ENCODE data around the gene CNPPD1.
A peak's percentile ranks its signal among the peaks of the same experiment; 100 is the strongest.
"Not testable (repeated sequence)": the region's sequence is repeated elsewhere in the genome, so short reads cannot be mapped to it uniquely, and the experiment has no call there.

The CNPPD1 gene

DNA sequence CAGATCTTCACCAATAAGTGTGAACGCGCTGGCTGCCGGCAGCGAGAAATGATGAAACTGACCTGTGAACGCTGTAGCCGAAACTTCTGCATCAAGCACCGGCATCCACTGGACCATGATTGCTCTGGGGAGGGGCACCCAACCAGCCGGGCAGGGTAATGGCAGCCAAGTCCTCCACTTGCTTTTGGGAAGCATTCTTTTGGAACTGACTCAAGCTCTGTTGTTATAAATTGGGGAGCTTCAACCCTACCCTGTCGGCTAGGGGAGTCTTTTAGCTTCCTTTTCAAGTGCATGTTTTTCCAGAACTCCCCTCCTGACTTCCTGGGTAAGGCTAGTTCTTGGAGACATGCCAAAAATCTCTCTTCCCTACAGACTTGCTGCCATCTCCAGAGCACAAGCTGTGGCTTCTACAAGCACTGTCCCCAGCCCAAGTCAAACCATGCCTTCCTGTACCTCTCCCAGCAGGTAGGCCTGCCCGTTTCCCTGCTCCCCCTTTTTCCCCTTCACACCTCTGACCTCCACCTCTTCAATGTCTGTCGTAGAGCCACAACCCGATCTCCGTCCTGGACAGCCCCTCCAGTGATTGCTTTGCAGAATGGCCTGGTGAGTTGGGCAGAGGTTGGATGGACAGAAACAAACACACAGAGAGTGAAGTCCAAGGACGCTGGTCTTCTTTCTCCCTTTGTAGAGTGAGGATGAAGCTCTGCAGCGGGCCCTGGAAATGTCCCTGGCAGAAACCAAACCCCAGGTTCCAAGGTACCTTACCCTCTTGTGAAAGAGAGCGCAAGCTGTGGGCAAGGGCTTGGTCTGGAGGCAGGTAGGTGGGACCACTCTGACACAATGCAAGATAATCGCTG lies 31.4 kb upstream of the CNPPD1 start:
- DNase-seq = peak; percentile 4

DNA sequence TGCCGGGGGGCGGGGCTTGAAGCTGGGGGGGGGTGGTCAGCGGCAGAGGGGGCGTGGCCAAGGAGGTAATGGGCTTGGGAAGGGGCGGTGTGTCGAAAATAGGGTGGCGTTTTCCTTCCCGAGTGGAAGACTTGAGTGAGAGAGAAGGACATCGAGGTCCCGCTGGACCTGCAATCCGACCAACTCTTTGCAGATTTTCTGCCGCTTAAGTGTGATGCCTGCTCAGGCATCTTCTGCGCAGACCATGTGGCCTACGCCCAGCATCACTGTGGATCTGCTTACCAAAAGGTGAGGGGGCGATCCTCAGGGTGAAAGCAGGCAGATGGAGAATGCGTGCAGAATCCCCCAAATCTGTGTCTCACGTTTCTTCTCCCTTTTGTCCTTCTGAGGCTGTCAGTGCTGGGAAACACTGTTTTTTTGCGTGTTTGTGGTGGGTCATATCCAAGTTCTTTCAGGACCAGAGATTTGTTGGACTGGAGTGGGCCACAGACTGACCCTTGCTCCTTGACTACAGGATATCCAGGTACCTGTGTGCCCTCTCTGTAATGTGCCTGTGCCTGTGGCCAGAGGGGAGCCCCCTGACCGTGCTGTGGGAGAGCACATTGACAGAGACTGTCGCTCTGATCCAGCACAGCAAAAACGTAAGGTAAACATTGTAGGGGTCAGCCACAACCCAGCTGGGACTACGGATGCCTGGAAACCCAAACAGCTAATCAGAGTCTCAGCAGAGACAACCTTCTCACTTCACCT lies 30.6 kb upstream of the CNPPD1 start:
- no peak for DNase-seq

DNA sequence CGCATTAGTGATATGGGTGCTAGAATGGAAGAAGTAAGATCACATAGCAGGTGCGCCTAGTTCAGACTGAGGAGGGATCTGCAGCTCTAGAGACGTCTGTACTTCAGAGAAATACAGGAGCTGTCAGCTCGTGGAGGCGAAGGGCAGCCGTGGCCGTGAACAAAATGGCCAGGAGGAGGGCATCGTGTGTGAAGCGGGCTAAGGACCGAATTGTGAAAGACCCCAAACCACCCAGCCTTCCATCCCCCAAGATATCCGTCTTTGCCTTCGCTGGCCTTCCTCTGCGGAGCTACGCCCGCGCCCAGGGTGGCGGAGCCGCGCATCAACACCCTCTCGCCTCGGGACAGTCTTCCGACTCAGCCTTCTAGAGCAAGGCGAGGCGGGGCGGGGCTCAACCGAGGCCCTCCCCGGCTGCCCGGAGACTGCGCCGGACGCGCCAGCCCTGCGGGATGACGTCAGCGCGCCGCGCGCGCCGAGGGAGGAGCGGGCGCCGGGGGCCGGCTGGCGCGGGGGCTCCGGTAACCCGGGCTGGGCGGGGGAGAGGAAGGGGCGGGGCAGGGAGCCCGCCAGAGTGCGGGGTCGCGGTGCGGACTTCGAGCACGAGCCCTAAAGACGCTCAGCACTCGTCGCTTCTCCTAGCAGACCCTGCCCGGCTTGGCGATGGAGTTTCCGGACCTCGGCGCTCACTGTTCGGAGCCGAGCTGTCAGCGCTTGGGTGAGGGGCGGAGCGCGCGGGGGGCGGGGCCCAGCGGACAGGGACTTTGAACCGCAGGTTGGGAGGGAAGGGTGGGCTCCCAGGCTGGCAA lies 29.8 kb upstream of the CNPPD1 start, which contains the start of gene ZFAND2B:
Gene ZFAND2B, plus strand, starts transcription at position 455 of the 806 bp plus-strand sequence. Its CDS starts 206 bp downstream, at position 661.
- DNase-seq = peak; percentile 92

DNA sequence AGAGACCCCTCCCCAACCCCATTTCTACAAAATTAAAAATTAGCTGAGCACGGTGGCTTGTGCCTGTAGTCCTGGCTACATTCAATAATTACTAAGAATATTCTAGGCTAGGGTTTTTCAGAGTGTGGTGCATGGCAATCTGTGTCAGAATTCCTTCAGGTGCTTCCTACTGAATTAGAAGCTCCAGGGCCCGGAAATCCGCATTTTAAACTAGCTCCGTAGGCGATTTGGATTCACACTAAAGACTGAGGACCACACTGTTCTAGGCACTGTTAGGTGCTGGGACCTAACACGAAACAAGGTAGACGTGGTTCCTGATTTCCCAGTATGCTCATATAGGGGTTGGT lies 29.2 kb upstream of the CNPPD1 start:
- DNase-seq = no peak

DNA sequence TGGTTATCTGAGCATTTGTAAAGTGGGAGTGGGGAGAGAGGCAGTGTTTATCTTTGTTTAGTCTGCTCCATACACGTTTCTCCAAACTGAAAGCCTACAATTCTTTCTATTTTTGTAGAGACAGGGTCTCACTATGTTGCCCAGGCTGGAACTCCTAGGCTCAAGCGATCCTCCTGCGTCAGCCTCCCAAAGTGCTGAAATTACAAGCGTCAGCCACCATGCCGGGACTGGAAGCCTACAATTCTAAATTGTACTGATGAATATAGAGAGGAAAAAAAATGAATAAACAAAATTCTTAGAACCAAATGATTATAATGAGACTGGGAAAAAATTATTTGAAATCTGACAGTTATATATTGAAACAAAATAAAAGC lies 28.4 kb upstream of the CNPPD1 start:
- DNase-seq = no peak

DNA sequence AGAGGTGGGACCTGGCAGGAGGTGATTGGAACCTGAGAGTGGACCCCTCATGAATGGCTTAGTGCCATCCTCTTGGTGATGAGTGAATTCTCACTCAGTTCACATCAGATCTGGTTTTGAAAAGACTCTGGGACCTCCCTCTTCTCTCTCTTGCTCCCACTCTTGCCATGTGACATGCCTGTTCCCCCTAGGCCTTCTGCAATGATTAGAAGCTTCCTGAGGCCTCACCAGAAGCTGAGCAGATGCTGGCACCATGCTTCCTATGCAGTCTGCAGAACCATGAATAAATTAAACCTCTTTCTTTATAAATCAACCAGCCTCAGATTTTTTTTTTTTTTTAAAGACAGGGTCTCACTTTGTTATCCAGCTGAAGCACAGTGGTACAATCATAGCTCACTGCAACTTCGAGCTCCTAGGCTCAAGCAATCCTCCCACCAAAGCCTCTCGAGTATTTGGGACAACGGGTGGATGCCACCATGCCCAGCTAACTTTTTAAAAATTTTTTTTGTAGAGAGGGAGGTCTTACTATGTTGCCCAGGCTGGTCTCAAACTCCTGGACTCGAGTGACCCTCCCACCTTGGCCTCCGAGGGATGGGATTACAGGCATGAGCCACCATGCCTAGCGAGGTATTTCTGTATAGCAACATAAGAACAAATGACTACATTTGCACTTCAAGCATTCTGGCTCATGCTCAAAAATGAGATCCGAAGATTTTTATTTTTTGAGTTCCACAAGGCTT lies 27.9 kb upstream of the CNPPD1 start:
- no peak for DNase-seq

DNA sequence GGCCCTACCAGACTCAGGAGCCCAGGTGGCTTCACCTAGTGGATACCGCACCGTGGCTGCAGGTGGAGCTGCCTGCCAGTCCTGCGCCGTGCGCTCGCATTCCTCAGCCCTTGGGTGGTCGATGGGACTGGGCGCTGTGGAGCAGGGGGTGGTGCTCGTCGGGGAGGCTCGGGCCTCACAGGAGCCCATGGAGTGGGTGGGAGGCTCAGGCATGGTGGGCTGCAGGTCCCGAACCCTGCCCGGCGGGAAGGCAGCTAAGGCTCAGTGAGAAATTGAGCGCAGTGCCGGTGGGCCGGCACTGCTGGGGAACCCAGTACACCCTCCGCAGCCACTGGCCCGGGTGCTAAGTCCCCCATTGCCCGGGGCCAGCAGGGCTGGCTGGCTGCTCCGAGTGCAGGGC lies 24.6 kb upstream of the CNPPD1 start:
- DNase-seq = not testable (repeated sequence)

DNA sequence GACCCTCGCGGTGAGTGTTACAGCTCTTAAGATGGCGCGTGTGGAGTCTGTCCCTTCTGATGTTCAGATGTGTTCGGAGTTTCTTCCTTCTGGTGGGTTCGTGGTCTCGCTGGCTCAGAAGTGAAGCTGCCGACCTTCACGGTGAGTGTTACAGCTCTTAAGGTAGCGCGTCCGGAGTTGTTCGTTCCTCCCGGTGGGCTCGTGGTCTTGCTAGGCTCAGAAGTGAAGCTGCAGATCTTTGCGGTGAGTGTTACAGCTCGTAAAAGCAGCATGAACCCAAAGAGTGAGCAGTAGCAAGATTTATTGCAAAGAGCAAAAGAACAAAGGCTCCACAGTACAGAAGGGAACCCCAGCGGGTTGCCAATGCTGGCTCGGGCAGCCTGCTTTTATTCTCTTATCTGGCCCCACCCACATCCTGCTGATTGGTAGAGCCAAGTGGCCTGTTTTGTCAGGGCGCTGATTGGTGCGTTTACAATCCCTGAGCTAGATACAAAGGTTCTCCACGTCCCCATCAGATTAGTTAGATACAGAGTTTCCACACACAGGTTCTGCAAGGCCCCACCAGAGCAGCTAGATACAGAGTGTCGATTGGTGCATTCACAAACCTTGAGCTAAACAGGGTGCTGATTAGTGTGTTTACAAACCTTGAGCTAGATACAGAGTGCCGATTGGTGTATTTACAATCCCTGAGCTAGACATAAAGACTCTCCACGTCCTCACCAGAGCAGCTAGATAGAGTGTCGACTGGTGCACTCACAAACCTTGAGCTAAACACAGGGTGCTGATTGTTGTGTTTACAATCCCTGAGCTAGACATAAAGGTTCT lies 24.0 kb upstream of the CNPPD1 start:
- DNase-seq = not testable (repeated sequence)

DNA sequence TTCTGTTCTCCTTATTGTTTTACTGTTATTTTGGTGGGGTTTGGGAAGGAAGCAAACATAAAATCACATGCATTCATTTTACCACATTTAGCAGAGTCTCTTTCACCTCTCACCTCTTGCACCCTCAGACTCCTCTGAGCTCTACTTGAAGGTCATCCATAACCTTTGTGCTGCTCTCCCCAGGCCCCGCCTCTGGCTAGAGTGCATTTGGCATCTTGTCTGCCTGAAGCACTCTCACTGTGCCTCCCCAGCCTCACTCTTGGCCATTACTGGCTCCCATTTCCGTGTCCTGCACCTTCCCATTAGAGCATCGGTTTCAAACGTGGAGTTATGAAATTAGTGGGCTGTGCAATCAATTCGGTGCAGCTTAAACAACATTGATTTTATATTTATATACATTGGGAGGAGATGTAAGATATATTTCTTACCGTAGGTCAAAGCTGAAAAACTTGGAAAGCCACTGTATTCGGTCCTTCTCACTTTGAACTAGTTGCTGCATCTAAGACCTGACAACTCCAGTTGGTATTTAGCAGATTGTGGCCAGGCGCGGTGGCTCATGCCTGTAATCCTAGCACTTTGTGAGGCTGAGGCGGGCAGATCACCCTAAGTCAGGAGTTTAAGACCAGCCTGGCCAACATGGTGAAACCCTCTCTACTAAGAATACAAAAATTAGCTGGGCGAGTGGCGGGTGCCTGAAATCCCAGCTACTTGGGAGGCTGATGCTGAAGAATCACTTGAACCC lies 22.9 kb upstream of the CNPPD1 start:
- DNase-seq = no peak

DNA sequence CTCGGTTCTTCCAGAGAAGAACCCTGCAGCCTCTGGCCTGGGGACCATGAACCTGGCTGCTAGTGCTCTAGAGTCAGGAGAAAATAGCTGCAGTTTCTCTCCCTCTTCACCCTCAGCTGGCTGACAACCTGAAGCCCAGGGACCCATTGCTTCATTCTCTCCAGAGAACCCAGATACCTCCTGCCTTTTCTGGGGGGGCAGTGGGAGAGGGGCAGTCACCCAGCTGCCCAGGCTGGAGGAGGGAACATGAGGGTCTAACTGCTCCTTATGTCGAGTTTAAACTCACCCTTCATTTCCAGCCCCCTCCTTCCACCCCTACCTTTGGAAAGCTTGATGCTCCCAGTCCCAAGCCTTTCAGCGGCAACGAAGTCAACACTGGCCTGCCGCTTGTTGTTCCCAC lies 22.2 kb upstream of the CNPPD1 start:
- DNase-seq = no peak

DNA sequence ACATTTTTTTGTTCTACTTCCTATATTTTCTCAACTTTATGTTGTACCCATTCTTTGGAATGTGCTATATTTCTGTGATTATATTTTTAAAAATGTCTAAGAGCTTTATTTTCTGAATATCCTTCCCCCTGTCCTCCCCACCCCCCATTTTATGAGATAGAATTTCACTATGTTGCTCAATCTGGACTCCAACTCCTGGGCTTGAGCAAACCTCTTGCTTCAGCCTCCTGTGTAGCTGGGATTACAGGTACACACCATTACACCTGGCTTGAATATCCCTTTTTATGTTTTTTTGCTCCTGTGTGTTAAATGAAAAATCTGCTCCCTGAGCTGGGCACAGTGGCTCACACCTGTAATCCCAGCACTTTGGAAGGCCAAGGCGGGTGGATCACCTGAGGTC lies 20.7 kb upstream of the CNPPD1 start:
- DNase-seq = no peak

DNA sequence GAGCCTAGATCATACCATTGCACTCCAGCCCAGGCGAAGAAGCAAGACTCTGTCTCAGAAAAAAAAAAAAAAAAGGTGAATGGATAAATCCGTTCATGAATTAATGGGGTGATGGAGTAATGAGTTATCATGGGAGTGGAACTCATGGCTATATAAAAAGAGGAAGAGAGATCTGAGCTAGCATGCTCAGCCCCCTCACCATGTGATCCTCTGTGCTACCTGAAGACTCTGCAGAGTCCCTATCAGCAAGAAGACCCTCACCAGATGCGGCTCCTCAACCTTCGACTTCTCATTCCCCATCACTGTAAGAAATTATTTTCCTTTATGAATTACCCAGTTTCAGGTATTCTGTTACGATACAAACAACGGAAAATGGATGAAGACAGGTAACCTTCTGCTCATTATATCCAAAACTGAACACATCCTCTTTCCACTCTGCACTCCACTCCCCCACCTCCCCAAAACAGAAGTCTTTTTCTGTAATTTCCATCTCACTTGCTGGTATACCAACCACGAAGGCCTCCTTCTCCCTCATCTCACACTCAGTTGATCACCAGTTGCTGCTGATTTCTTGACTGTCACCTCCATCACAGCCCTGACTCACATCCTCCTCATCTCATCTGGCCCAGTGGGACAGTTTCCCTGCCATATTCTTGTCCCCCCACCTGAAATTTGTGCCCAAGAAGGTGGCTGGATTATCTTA lies 10.2 kb upstream of the CNPPD1 start:
- DNase-seq = no peak

DNA sequence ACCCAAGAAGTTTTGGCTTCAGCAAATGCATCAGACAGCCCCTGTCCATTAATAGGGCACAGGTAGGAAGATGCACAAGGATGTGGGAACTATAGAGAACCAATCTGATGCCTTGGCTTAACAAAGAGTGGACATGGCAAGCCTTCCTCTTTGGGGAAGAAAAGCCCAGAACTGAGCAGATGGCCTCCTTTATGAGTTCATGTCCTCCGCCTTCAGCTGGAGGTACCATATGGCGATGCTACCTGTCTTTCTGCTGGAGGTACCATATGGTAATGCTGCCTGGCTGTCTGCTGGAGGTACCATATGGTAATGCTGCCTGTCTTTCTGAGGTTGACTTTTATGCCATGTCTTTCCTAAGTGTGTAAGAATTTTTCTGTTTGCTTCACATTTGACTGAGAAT lies 7.4 kb upstream of the CNPPD1 start:
- DNase-seq = no peak

DNA sequence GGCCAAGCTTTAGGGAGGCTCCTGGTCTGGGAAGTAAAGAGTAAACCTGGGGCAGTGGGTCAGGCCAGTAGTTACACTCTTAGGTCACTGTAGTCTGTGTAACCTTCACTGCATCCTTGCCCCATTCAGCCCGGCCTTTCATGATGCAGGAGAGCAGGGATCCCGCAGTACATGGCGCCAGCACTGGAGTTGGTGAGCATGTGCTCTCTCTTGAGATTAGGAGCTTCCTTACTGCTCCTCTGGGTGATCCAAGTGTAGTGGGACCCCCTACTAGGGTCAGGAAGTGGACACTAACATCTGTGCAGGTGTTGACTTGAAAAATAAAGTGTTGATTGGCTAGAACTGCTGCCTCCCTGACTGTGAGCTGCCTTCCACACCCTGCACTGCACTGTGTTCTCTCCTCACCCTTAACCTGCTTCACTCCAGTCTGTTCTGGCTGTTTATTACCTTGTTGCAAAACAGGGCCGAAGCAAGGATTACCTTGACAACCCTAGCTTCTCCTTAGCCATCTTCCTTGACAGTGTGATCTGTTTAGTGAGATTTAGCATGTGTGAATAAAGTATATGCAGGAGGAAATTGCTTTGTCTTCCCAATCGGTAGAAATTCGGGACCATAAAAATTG lies 6.5 kb upstream of the CNPPD1 start:
- DNase-seq = no peak

DNA sequence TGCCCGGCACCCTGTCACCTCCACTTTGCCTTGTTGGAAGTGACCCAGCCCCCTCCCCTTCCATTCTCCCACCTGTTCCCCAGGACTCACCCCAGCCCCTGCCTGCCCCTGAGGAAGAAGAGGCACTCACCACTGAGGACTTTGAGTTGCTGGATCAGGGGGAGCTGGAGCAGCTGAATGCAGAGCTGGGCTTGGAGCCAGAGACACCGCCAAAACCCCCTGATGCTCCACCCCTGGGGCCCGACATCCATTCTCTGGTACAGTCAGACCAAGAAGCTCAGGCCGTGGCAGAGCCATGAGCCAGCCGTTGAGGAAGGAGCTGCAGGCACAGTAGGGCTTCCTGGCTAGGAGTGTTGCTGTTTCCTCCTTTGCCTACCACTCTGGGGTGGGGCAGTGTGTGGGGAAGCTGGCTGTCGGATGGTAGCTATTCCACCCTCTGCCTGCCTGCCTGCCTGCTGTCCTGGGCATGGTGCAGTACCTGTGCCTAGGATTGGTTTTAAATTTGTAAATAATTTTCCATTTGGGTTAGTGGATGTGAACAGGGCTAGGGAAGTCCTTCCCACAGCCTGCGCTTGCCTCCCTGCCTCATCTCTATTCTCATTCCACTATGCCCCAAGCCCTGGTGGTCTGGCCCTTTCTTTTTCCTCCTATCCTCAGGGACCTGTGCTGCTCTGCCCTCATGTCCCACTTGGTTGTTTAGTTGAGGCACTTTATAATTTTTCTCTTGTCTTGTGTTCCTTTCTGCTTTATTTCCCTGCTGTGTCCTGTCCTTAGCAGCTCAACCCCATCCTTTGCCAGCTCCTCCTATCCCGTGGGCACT lies 5.8 kb upstream of the CNPPD1 start:
- no peak for DNase-seq

DNA sequence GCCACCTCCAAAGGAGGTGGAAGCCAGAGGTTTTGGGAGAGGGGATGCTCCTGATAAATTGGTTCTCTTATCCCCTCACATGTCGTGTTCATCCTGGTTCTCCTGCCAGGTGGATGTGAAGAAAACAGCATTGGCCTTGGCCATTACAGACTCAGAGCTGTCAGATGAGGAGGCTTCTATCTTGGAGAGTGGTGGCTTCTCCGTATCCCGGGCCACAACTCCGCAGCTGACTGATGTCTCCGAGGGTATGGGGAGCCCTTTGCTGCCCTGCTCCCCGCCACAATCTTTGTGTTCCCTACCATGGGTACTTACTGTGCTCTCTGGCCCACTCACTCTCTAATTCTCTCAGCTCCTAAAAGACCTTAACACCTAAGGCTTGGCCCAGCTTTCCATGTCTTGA lies 4.8 kb upstream of the CNPPD1 start:
- DNase-seq = no peak

DNA sequence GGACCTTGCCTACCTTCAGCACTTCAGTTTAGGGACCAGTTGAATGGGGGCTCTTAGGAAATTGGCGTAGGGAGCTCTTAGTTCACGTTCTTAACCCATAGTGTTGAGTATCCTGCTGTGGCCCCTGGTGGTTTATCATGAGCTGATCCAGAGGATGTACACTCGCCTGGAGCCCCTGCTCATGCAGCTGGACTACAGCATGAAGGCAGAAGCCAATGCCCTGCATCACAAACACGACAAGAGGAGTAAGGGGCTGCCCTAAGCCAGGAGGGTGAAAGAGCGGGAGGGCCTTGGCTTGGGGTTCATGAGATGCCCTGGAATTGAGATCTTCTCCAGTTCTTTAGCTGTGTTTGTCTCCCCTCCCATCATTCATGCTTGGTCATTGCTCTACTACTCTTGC lies 4.2 kb upstream of the CNPPD1 start:
- DNase-seq = no peak

DNA sequence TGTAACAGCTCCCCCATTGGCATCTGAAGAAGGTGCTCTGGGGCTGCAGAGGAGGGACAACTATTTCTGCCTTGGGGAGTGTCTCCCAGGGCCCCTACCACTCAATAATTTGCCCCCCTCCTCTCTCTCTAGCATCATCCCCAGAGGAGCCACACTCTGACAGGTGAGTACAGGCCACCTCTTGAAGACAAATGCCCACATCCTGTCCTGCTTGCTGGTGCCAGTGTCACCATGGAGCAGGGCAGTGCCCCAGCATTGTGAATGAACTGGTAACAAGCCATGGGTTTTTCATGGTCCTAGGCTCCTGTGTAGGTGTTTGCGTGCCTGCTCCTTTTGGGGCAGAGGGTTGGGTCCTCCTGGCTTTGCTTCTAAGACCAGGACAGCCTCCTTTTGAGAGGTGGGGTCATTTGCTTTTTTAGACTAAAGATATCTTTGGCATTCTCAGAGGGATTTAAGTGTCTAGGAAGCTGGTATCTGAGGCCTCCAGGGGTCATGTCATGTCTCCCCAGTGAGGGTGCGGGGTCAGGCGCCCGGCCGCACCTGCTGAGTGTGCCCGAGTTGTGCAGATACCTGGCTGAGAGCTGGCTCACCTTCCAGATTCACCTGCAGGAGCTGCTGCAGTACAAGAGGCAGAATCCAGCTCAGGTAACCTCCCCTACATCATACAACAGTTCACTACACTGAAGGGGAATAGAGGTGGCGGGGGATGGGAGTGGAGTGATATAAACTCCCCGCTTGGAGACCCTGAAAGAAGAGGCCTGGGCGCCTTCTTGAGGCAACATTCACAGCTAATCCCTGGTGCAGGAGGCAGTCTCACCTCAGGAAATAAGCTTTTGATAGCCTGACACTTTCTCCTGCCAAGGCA lies 3.1 kb upstream of the CNPPD1 start:
- DNase-seq = no peak

All from NCI-H2029 (cell line).